H9 (cell line): ENCODE results near the gene PDZD8. TPM values are rescaled to one million over a fixed set of nuclear protein-coding genes. Genes with fewer than 3 reads are reported as not detected.

ENCODE experiments used
- DNase-seq: peaks from one replicate; pipeline ENCODE4 v3.0.0-alpha.2; 2017
- H2AFZ ChIP-seq: one replicate; pipeline ENCODE4 v1.6.1; 2013; ENCODE audit warnings: mild to moderate bottlenecking, low read length, control low read depth, moderate library complexity
- H2AK5ac ChIP-seq: 2 replicates; pipeline ENCODE4 v1.6.1; 2013; ENCODE audit warnings: low read length, control low read depth, mixed read lengths; ENCODE audit not compliant: insufficient read length
- H2BK120ac ChIP-seq: one replicate; pipeline ENCODE4 v1.6.1; 2013; ENCODE audit warnings: low read depth, mild to moderate bottlenecking, low read length, control low read depth, inconsistent platforms; ENCODE audit not compliant: poor library complexity, severe bottlenecking
- H2BK12ac ChIP-seq: 2 replicates; pipeline ENCODE4 v1.6.1; 2013; ENCODE audit warnings: low read length, control low read depth, mixed read lengths, low read depth; ENCODE audit not compliant: insufficient read length
- H2BK15ac ChIP-seq: 2 replicates; pipeline ENCODE4 v1.6.1; 2013; ENCODE audit warnings: low read depth, low read length, control low read depth
- H2BK20ac ChIP-seq: one replicate; pipeline ENCODE4 v1.6.1; 2013; ENCODE audit warnings: low read depth, mild to moderate bottlenecking, low read length, control low read depth, inconsistent platforms; ENCODE audit not compliant: poor library complexity, severe bottlenecking
- H2BK5ac ChIP-seq: 2 replicates; pipeline ENCODE4 v1.6.1; 2013; ENCODE audit warnings: low read length, control low read depth, mixed read lengths; ENCODE audit not compliant: insufficient read length
- H3K14ac ChIP-seq: 2 replicates; pipeline ENCODE4 v1.6.1; 2013; ENCODE audit warnings: low read length, control low read depth; ENCODE audit not compliant: insufficient read depth
- H3K18ac ChIP-seq: 2 replicates; pipeline ENCODE4 v1.6.1; 2013; ENCODE audit warnings: low read depth, mild to moderate bottlenecking, mixed read lengths, low read length, control low read depth; ENCODE audit not compliant: insufficient read length
- H3K23ac ChIP-seq: 2 replicates; pipeline ENCODE4 v1.6.1; 2013; ENCODE audit warnings: low read length, control low read depth, mixed read lengths, low read depth; ENCODE audit not compliant: insufficient read length
- H3K23me2 ChIP-seq: 2 replicates; pipeline ENCODE4 v1.6.1; 2013; ENCODE audit warnings: low read depth, mild to moderate bottlenecking, mixed read lengths, low read length, control low read depth; ENCODE audit not compliant: insufficient read length, poor library complexity, severe bottlenecking
- H3K27ac ChIP-seq: 2 replicates; pipeline ENCODE4 v1.5.1; 2013; ENCODE audit warnings: low read length, control low read depth, mixed read lengths, low read depth; ENCODE audit not compliant: insufficient read length
- H3K27me3 ChIP-seq: 2 replicates; pipeline ENCODE4 v1.6.1; 2013; ENCODE audit warnings: low read length, control low read depth, inconsistent platforms; ENCODE audit not compliant: insufficient read depth
- H3K4ac ChIP-seq: 2 replicates; pipeline ENCODE4 v1.6.1; 2013; ENCODE audit warnings: low read depth, mild to moderate bottlenecking, control low read depth, inconsistent platforms, low read length, moderate library complexity
- H3K4me1 ChIP-seq: 2 replicates; pipeline ENCODE4 v1.6.1; 2013; ENCODE audit warnings: low read length, control low read depth, inconsistent platforms; ENCODE audit not compliant: insufficient read depth
- H3K4me2 ChIP-seq: 2 replicates; pipeline ENCODE4 v1.6.1; 2013; ENCODE audit warnings: low read length, control low read depth, mixed read lengths; ENCODE audit not compliant: insufficient read length, insufficient read depth
- H3K56ac ChIP-seq: 2 replicates; pipeline ENCODE4 v1.6.1; 2013; ENCODE audit warnings: low read depth, mild to moderate bottlenecking, mixed read lengths, low read length, control low read depth; ENCODE audit not compliant: insufficient read length
- H3K79me1 ChIP-seq: 2 replicates; pipeline ENCODE4 v1.6.1; 2013; ENCODE audit warnings: low read depth, mild to moderate bottlenecking, moderate library complexity, low read length, control low read depth, inconsistent platforms; ENCODE audit not compliant: insufficient read depth, poor library complexity, severe bottlenecking
- H3K79me2 ChIP-seq: 2 replicates; pipeline ENCODE4 v1.6.1; 2013; ENCODE audit warnings: low read length, control low read depth, inconsistent platforms; ENCODE audit not compliant: insufficient read depth
- H3K9ac ChIP-seq: 2 replicates; pipeline ENCODE4 v1.6.1; 2013; ENCODE audit warnings: low read length, control low read depth, mixed read lengths; ENCODE audit not compliant: insufficient read length; ENCODE audit errors: extremely low read depth
- H3K9me3 ChIP-seq: one replicate; pipeline ENCODE4 v1.6.1; 2013; ENCODE audit warnings: low read depth, low read length, inconsistent platforms; ENCODE audit not compliant: control insufficient read depth
- H3T11ph ChIP-seq: one replicate; pipeline ENCODE4 v1.6.1; 2013; ENCODE audit warnings: mild to moderate bottlenecking, low read length, control low read depth, inconsistent platforms
- H4K20me1 ChIP-seq: one replicate; pipeline ENCODE4 v1.6.1; 2013; ENCODE audit not compliant: control insufficient read depth, insufficient read length, insufficient read depth
- H4K5ac ChIP-seq: 2 replicates; pipeline ENCODE4 v1.6.1; 2013; ENCODE audit warnings: low read depth, mild to moderate bottlenecking, mixed read lengths, low read length, control low read depth; ENCODE audit not compliant: insufficient read length
- H4K8ac ChIP-seq: replicated peaks from 2 replicates; pipeline ENCODE4 v1.6.1; 2013; ENCODE audit warnings: low read length, control low read depth, mixed read lengths, low read depth; ENCODE audit not compliant: insufficient read length
- H4K91ac ChIP-seq: 2 replicates; pipeline ENCODE4 v1.6.1; 2013; ENCODE audit warnings: low read depth, mild to moderate bottlenecking, moderate library complexity, mixed read lengths, low read length, control low read depth; ENCODE audit not compliant: insufficient read length
- H3K27ac Mint-ChIP-seq, 3 experiments: 2 replicates in 2 of 3; 3 replicates in 1 of 3; pipeline ENCODE4 v1.8.0; 2020 to 2021; ENCODE audit warnings: mixed read lengths in 3 of 3, mild to moderate bottlenecking in 1 of 3, moderate library complexity in 1 of 3
- H3K27me3 Mint-ChIP-seq: 2 replicates; pipeline ENCODE4 v1.8.0; 2021; ENCODE audit warnings: low read depth, mild to moderate bottlenecking, moderate library complexity, mixed read lengths
- H3K36me3 Mint-ChIP-seq, 3 experiments: 2 replicates in 2 of 3; 3 replicates in 1 of 3; pipeline ENCODE4 v1.8.0; 2020 to 2021; ENCODE audit warnings: low read depth in 3 of 3, mixed read lengths in 3 of 3; ENCODE audit not compliant: insufficient read depth in 1 of 3
- H3K4me1 Mint-ChIP-seq, 2 experiments: 2 replicates each; pipeline ENCODE4 v1.8.0; 2020; ENCODE audit warnings: mixed read lengths in 2 of 2
- H3K4me3 Mint-ChIP-seq, 2 experiments: 2 replicates in 1 of 2; 3 replicates in 1 of 2; pipeline ENCODE4 v1.8.0; 2020 to 2021; ENCODE audit warnings: mild to moderate bottlenecking in 2 of 2, mixed read lengths in 2 of 2, moderate library complexity in 1 of 2
- H3K9me3 Mint-ChIP-seq, 2 experiments: 2 replicates in 1 of 2; 3 replicates in 1 of 2; pipeline ENCODE4 v1.8.0; 2020; ENCODE audit warnings: mild to moderate bottlenecking in 2 of 2, mixed read lengths in 2 of 2, moderate library complexity in 1 of 2
- WGBS: extraction: QIAGEN DNeasy Blood & Tissue Kit; methylation state at CpG from one replicate; pipeline ENCODE4 v1.1.7; 2013; ENCODE audit warnings: missing lambda C conversion rate, low lambda C conversion rate, mixed read lengths; ENCODE audit not compliant: insufficient read length; ENCODE audit errors: extremely low coverage; 5-methylcytosine and 5-hydroxymethylcytosine counted together
- total RNA-seq: library from RNA; stranded (reverse); gene quantifications from 2 replicates; pipeline ENCODE4 v1.2.1, GENCODE V29; 2021
- TF ChIP-seq, protein P1 (sequence below): fragments of 200-600 bp; sonication (generic); conservative IDR thresholded peaks from 3 replicates; pipeline ENCODE4 v1.8.0; 2021; ENCODE audit warnings: antibody characterized with exemption, mild to moderate bottlenecking

Gene PDZD8
- total RNA-seq, 1 experiment from 2014 or later = 38.2 TPM

DNA sequence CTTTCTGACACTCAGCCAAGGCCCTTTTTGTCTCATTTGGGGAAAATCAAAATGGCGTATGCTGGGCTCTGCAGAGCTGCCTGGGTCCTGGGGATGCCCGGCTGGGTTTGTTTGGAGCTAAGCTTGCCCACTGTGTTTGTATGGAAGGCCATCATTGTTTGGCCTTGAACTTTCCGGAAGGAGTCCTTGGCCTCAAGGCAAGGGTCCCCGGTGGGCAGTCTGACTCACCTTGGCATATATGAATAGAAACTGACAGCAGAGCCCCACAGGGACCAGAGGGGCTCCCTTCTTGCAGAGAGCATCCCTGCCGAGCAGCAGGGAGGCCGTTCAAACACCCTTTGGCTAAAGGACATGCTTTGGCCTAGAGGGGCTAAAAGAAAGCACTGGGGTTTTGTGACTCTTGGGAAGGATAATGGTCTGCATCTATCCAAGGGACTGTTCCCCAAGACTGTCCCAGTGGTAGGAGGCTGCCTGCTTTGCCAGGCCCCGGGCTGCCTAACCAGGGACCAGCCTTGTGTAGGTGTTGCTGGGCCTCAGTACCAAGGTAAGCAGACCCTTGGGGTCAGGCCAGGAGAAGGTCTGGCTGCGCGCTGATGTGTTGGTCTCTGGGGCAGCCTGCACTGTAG, 119.3 kb downstream of the PDZD8 start:
- no peaks in the 10 kb centered on the region; a peak in 1 of 7 replicates for H3K36me3 Mint-ChIP-seq
- Histone ChIP-seq H4K20me1 (no peaks in the 10 kb centered on the region), H3K9me3 (no peaks in the 10 kb centered on the region), H2AK5ac (no peak overlapping the region), H2BK15ac (no peak overlapping the region), H3K27me3 (no peaks in the 10 kb centered on the region), H3K56ac (no peak overlapping the region), H4K5ac (no peak overlapping the region), H3K79me1 (no peaks in the 10 kb centered on the region), H3K9ac (no peak overlapping the region), H2AFZ (no peak overlapping the region), H4K91ac (no peak overlapping the region), H2BK5ac (no peak overlapping the region), H3K4ac (no peak overlapping the region), H3K18ac (no peak overlapping the region), H3K4me2 (no peak overlapping the region), H2BK12ac (no peak overlapping the region), H2BK120ac (no peak overlapping the region), H3K79me2 (no peaks in the 10 kb centered on the region), H2BK20ac (no peak overlapping the region), H3T11ph (no peak overlapping the region), H3K23me2 (no peaks in the 10 kb centered on the region), H3K4me1 (peaks cover 7% of the 10 kb centered on the region; the same call in 1 of the 2 replicates), H3K14ac (no peak overlapping the region), H4K8ac (no peak overlapping the region), H3K23ac (no peak overlapping the region), H3K27ac (no peak overlapping the region)
- H3K27me3 Mint-ChIP-seq = no peaks in the 10 kb centered on the region
- H3K27ac Mint-ChIP-seq = no peak overlapping the region; a peak in 1 of 7 replicates
- H3K4me1 Mint-ChIP-seq = peaks cover 26 to 36% of the 10 kb centered on the region in 2 experiments
- no peak overlapping the region for H3K4me3 Mint-ChIP-seq
- TF ChIP-seq, protein P1, sequence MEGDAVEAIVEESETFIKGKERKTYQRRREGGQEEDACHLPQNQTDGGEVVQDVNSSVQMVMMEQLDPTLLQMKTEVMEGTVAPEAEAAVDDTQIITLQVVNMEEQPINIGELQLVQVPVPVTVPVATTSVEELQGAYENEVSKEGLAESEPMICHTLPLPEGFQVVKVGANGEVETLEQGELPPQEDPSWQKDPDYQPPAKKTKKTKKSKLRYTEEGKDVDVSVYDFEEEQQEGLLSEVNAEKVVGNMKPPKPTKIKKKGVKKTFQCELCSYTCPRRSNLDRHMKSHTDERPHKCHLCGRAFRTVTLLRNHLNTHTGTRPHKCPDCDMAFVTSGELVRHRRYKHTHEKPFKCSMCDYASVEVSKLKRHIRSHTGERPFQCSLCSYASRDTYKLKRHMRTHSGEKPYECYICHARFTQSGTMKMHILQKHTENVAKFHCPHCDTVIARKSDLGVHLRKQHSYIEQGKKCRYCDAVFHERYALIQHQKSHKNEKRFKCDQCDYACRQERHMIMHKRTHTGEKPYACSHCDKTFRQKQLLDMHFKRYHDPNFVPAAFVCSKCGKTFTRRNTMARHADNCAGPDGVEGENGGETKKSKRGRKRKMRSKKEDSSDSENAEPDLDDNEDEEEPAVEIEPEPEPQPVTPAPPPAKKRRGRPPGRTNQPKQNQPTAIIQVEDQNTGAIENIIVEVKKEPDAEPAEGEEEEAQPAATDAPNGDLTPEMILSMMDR = no peak
- no peaks in the 10 kb centered on the region for H3K9me3 Mint-ChIP-seq
- no CpG with 5 or more reads among the region's 9 CpGs for WGBS
- no peak for DNase-seq
